Vagina (tissue), 2 donors: ENCODE results near the gene PMIS2. TPM values are rescaled to one million over a fixed set of nuclear protein-coding genes. Genes with fewer than 3 reads are reported as not detected.

ENCODE experiments used
- DNase-seq, 2 donors: peaks; one replicate each; pipeline ENCODE4 v3.0.0-alpha.2; 2017; ENCODE audit errors: extremely low spot score in 2 of 2
- H3K27ac ChIP-seq: fragments of 200-600 bp; sonication (generic); one replicate; pipeline ENCODE4 v1.5.1; 2019
- H3K27me3 ChIP-seq: fragments of 200-600 bp; sonication (generic); one replicate; pipeline ENCODE4 v1.5.1; 2019
- H3K36me3 ChIP-seq, 2 donors: fragments of 200-600 bp; sonication (generic); one replicate each; pipeline ENCODE4 v1.5.1; 2017 to 2019
- H3K4me1 ChIP-seq: fragments of 200-600 bp; sonication (generic); one replicate; pipeline ENCODE4 v1.5.1; 2019
- H3K4me3 ChIP-seq, 2 donors: fragments of 200-600 bp; sonication (generic); 1 replicate in 1 of 2; 2 replicates in 1 of 2; pipeline ENCODE4 v1.5.1; 2016 to 2019
- H3K9me3 ChIP-seq: fragments of 200-600 bp; sonication (generic); one replicate; pipeline ENCODE4 v1.5.1; 2019
- CTCF ChIP-seq, 3 experiments: fragments of 450-650 bp in 2 of 3; fragments of 200-600 bp in 1 of 3; sonication (generic) in 1 of 3; IDR thresholded peaks; one replicate each; pipeline ENCODE4 v1.5.1; 2017 to 2019; ENCODE audit warnings: antibody characterized with exemption in 3 of 3, mild to moderate bottlenecking in 2 of 3, moderate library complexity in 2 of 3
- POLR2A ChIP-seq, 2 donors: fragments of 450-650 bp; IDR thresholded peaks; one replicate each; pipeline ENCODE4 v1.6.1; 2017; ENCODE audit warnings: antibody characterized with exemption in 2 of 2, mild to moderate bottlenecking in 2 of 2, moderate library complexity in 2 of 2
- POLR2AphosphoS5 ChIP-seq, 2 donors: sonication (generic); formaldehyde crosslinking; IDR thresholded peaks; one replicate each; pipeline ENCODE4 v1.9.0; 2017; ENCODE audit warnings: antibody characterized with exemption in 2 of 2, mild to moderate bottlenecking in 2 of 2, low read depth in 1 of 2; ENCODE audit not compliant: insufficient read depth in 1 of 2
- intact Hi-C: fragments of 100-400 bp; cut with DNase I; formaldehyde crosslinking; loops from one replicate; pipeline ENCODE4 v1.15.1; 2023
- total RNA-seq: library from RNA; depleted of rRNA; stranded (reverse); fragments of >200 nt; gene quantifications from one replicate; pipeline ENCODE4 v1.2.3, GENCODE V29; 2016

The PMIS2 gene
- total RNA-seq, 1 donor from 2014 or later: not detected

- H3K4me1 ChIP-seq: no peaks in the 10 kb centered on the region
- no peak for DNase-seq
- no peak overlapping the region for H3K27ac ChIP-seq
- no peak overlapping the region for H3K4me3 ChIP-seq
- TF ChIP-seq POLR2A (IDR thresholded peaks at IDR 0.05) (no peak), POLR2AphosphoS5 (IDR thresholded peaks at IDR 0.05; ENCODE audit: insufficient read depth in 1 of 2, low read depth in 1 of 2) (no peak), CTCF (IDR thresholded peaks at IDR 0.05) (no peak)
- intact Hi-C loops: no loop called here
- H3K9me3 ChIP-seq: no peaks in the 10 kb centered on the region
- H3K36me3 ChIP-seq: peaks cover 0 to 7% of the 10 kb centered on the region in 2 donors
- H3K27me3 ChIP-seq: no peaks in the 10 kb centered on the region
Measured at GRCh38 chr19:35621708-35622107, 35.7 kb downstream of the PMIS2 start.

GRCh38 chr19:35622750-35623149 lies 36.8 kb downstream of the PMIS2 start:
- peaks cover under 1% of the 10 kb centered on the region for H3K4me1 ChIP-seq
- H3K27ac ChIP-seq: no peak overlapping the region
- intact Hi-C loops: no loop called here
- no peaks in the 10 kb centered on the region for H3K9me3 ChIP-seq
- DNase-seq: no peak
- H3K27me3 ChIP-seq: no peaks in the 10 kb centered on the region
- no peak for TF ChIP-seq POLR2A (IDR thresholded peaks at IDR 0.05)
- peaks cover 0 to 7% of the 10 kb centered on the region in 2 donors for H3K36me3 ChIP-seq
- H3K4me3 ChIP-seq: no peak overlapping the region

GRCh38 chr19:35623327-35624010 lies 37.5 kb downstream of the PMIS2 start:
- Histone ChIP-seq H3K36me3 (peaks cover 0 to 7% of the 10 kb centered on the region in 2 donors), H3K9me3 (no peaks in the 10 kb centered on the region), H3K4me1 (peaks cover 5% of the 10 kb centered on the region), H3K27ac (no peak overlapping the region), H3K4me3 (no peak overlapping the region), H3K27me3 (no peaks in the 10 kb centered on the region)
- DNase-seq: no peak
- no peak for TF ChIP-seq CTCF (IDR thresholded peaks at IDR 0.05)
- TF ChIP-seq POLR2A (IDR thresholded peaks at IDR 0.05): no peak
- no peak for TF ChIP-seq POLR2AphosphoS5 (IDR thresholded peaks at IDR 0.05; ENCODE audit: insufficient read depth in 1 of 2, low read depth in 1 of 2)
- intact Hi-C loops: no loop called here

- peak overlapping the region; percentile 80 to 84 for H3K4me3 ChIP-seq
- intact Hi-C loops: no loop called here
- no peak for TF ChIP-seq POLR2AphosphoS5 (IDR thresholded peaks at IDR 0.05; ENCODE audit: insufficient read depth in 1 of 2, low read depth in 1 of 2)
- TF ChIP-seq CTCF (IDR thresholded peaks at IDR 0.05): no peak
- TF ChIP-seq POLR2A (IDR thresholded peaks at IDR 0.05): no peak
Measured at GRCh38 chr19:35628264-35628564, 42.2 kb downstream of the PMIS2 start.

GRCh38 chr19:35628565-35629331 lies 42.8 kb downstream of the PMIS2 start, which contains the start of gene RBM42:
Gene RBM42, plus strand, starts transcription at chr19:35629036. Its CDS starts 118 bp downstream, at chr19:35629154.
- Histone ChIP-seq H3K36me3 (peaks cover 0 to 36% of the 10 kb centered on the region in 2 donors), H3K4me3 (peak within 1 kb of the TSS; percentile 80 to 84), H3K9me3 (no peaks in the 10 kb centered on the region), H3K4me1 (peaks cover 23% of the 10 kb centered on the region), H3K27me3 (no peaks in the 10 kb centered on the region), H3K27ac (peak within 1 kb of the TSS; percentile 88)
- peak in 1 of 2 donors; percentile 43 for TF ChIP-seq POLR2A (IDR thresholded peaks at IDR 0.05)
- no peak for TF ChIP-seq CTCF (IDR thresholded peaks at IDR 0.05)
- TF ChIP-seq POLR2AphosphoS5 (IDR thresholded peaks at IDR 0.05; ENCODE audit: insufficient read depth in 1 of 2, low read depth in 1 of 2): peak; percentile 93 to 96
- intact Hi-C loops: no loop called here
- DNase-seq: peak; percentile 98 to 99

More at GRCh38 chr19:35628264-35628564, 42.2 kb downstream of the PMIS2 start:
- H3K27ac ChIP-seq: peak overlapping the region; percentile 88
- no peak for DNase-seq
- no peaks in the 10 kb centered on the region for H3K9me3 ChIP-seq
- H3K4me1 ChIP-seq: peaks cover 23% of the 10 kb centered on the region
- peaks cover 0 to 30% of the 10 kb centered on the region in 2 donors for H3K36me3 ChIP-seq
- H3K27me3 ChIP-seq: no peaks in the 10 kb centered on the region
